Measurements from ENCODE around the gene EDC4. TPM values are rescaled to one million over a fixed set of nuclear protein-coding genes. Genes with fewer than 3 reads are reported as not detected.

EDC4 gene
- total and polyA plus RNA-seq, 2 of the 13 experiments (the other 11 are each of a cell fraction or from before 2014, with no cell fraction given): 51.4 to 59.1 TPM

- TF ChIP-seq FUBP1 (CRISPR knock-in tag; IDR thresholded peaks at IDR 0.05; ENCODE audit: borderline replicate concordance) (no peak), ZSCAN9 (CRISPR knock-in tag; IDR thresholded peaks at IDR 0.05; ENCODE audit: borderline replicate concordance) (no peak), ZNF619 (CRISPR knock-in tag; IDR thresholded peaks at IDR 0.05) (no peak), PPARG (CRISPR knock-in tag; conservative IDR thresholded peaks at IDR 0.05) (no peak), ZSCAN21 (CRISPR knock-in tag; IDR thresholded peaks at IDR 0.05; ENCODE audit: borderline replicate concordance) (no peak), ZNF263 (CRISPR knock-in tag; IDR thresholded peaks at IDR 0.05) (no peak), SNAPC5 (CRISPR knock-in tag; IDR thresholded peaks at IDR 0.05; ENCODE audit: borderline replicate concordance) (no peak), SPEN (CRISPR knock-in tag; IDR thresholded peaks at IDR 0.05; ENCODE audit: low read depth) (no peak), MLLT10 (CRISPR knock-in tag; IDR thresholded peaks at IDR 0.05) (no peak), HIC2 (CRISPR knock-in tag; IDR thresholded peaks at IDR 0.05; ENCODE audit: low read depth) (no peak), ZNF766 (CRISPR knock-in tag; IDR thresholded peaks at IDR 0.05; ENCODE audit: borderline replicate concordance) (peak; percentile 9; the same call in 1 of the 2 replicates), KLF9 (CRISPR knock-in tag; IDR thresholded peaks at IDR 0.05; ENCODE audit: low read depth) (0 out of 2 replicates have a peak, but pooled peaks have one; percentile 32), ZNF317 (CRISPR knock-in tag; IDR thresholded peaks at IDR 0.05) (no peak), DMTF1 (CRISPR knock-in tag; IDR thresholded peaks at IDR 0.05) (no peak), REL (CRISPR knock-in tag; conservative IDR thresholded peaks at IDR 0.05) (no peak), ETV6 (CRISPR knock-in tag; conservative IDR thresholded peaks at IDR 0.05) (peak; percentile 43; the same call in 1 of the 2 replicates), BRD4 (CRISPR knock-in tag; IDR thresholded peaks at IDR 0.05) (no peak)
These were observed 25.6 kb upstream of the EDC4 start, which contains the start of gene CENPT (continued) for GRCh38 chr16:67847064-67847861.
